NCI-H2029 treated with DMSO at 0.1 percent for 48 hours (cell line): ENCODE results near the gene TRMT1.

Source experiments
- DNase-seq: peaks from one replicate; lab custom pipeline; 2025; lab: John Stamatoyannopoulos, UW

The TRMT1 gene

GRCh38 chr19:13122980-13123957, 6.7 kb upstream of the TRMT1 start:
- DNase-seq = no peak

- DNase-seq = no peak
These were observed 5.8 kb upstream of the TRMT1 start for GRCh38 chr19:13122275-13122878.

- DNase-seq = no peak
These were observed 5.2 kb upstream of the TRMT1 start for GRCh38 chr19:13121551-13122274.

- DNase-seq = no peak
These were observed 4.3 kb upstream of the TRMT1 start for GRCh38 chr19:13120817-13121216.

- DNase-seq = no peak
These were observed 3.5 kb upstream of the TRMT1 start for GRCh38 chr19:13120031-13120430.

- DNase-seq = no peak
These were observed 3.1 kb upstream of the TRMT1 start for GRCh38 chr19:13119627-13120026.

GRCh38 chr19:13118424-13119193, 2.1 kb upstream of the TRMT1 start:
- no peak for DNase-seq

- peak; percentile 69 for DNase-seq
These were observed 1.4 kb upstream of the TRMT1 start, which contains the start of gene NACC1 for GRCh38 chr19:13117772-13118423. TSS of gene NACC1 (plus strand) at chr19:13118264. CDS start at chr19:13135208, 16,944 bp downstream.

- no peak for DNase-seq
These were observed 734 bp upstream of the TRMT1 start for GRCh38 chr19:13117176-13117771.

- DNase-seq = no peak
These were observed 631 bp downstream of the TRMT1 start for GRCh38 chr19:13115936-13116281.

- DNase-seq = no peak
These were observed 4.0 kb downstream of the TRMT1 start for GRCh38 chr19:13112555-13112954.

- no peak for DNase-seq
These were observed 6.4 kb downstream of the TRMT1 start for GRCh38 chr19:13110099-13110610.

- DNase-seq = no peak
These were observed 7.0 kb downstream of the TRMT1 start for GRCh38 chr19:13109361-13110098.

GRCh38 chr19:13104848-13105711, 11.5 kb downstream of the TRMT1 start:
- DNase-seq = no peak

GRCh38 chr19:13104360-13104847, 12.1 kb downstream of the TRMT1 start:
- no peak for DNase-seq

- no peak for DNase-seq
These were observed 12.8 kb downstream of the TRMT1 start for GRCh38 chr19:13103581-13104359.

GRCh38 chr19:13102666-13103580, 13.6 kb downstream of the TRMT1 start, which contains the start of gene LYL1:
TSS of gene LYL1 (minus strand) at chr19:13102858. CDS start at chr19:13101171, 1,687 bp downstream.
- DNase-seq = no peak
